K562 (cell line): Measurements from ENCODE around the gene FARP1. TPM values are rescaled to one million over a fixed set of nuclear protein-coding genes. Genes with fewer than 3 reads are reported as not detected.

Experiments used
- ATAC-seq: fragments of 200-7000 bp; cut with Tn5 transposase; 3 replicates; pipeline ENCODE4 v1.9.1; 2020; ENCODE audit warnings: moderate library complexity
- BruUV-seq: library from RNA; stranded (reverse); fragments of 400-500 nt; replicated peaks from 2 replicates; lab custom pipeline; 2021; lab: Mats Ljungman, UMichigan
- CTCF ChIA-PET: fragments of 300-600 bp; formaldehyde crosslinking; extraction: SDS; loops from one replicate; lab custom pipeline; 2021; ENCODE audit warnings: low intra/inter-chr PET ratio; lab: Yijun Ruan, JAX
- POLR2A ChIA-PET: fragments of 300-600, 350-650 bp; sonication (Branson Sonifier 250); formaldehyde crosslinking; extraction: SDS; loops from one replicate; lab custom pipeline; 2021; ENCODE audit warnings: antibody characterized with exemption, inconsistent platforms; lab: Yijun Ruan, JAX
- DNase-seq, 4 experiments: peaks; one replicate each; pipeline versions ENCODE4 v3.0.0 to v3.0.0-alpha.2; 2011 to 2018; ENCODE audit warnings: low spot score in 3 of 4, mixed read lengths in 3 of 4; ENCODE audit errors: extremely low read depth in 1 of 4
- FAIRE-seq: peaks from 2 replicates; lab custom pipeline; 2011; peaks lifted over from hg19 to GRCh38; lab: Jason Lieb, UNC
- H2AFZ ChIP-seq: 2 replicates; pipeline ENCODE4 v1.6.0; 2011; ENCODE audit warnings: low read depth, low read length, control low read depth, inconsistent platforms
- H3K27ac ChIP-seq: fragments of 200-600 bp; 3 replicates; pipeline ENCODE4 v1.8.0; 2011; ENCODE audit warnings: low read depth, mild to moderate bottlenecking, control low read depth, inconsistent platforms, low read length, moderate library complexity, mixed read lengths; ENCODE audit errors: extremely low read depth
- H3K27me3 ChIP-seq, 2 experiments: fragments of 300-600 bp in 1 of 2; 2 replicates in 1 of 2; 3 replicates in 1 of 2; pipeline versions ENCODE4 v1.6.0 to v1.8.0; 2011; ENCODE audit warnings: inconsistent platforms in 2 of 2, low read length in 2 of 2, mild to moderate bottlenecking in 1 of 2, mixed read lengths in 1 of 2, moderate library complexity in 1 of 2; ENCODE audit not compliant: control insufficient read depth in 2 of 2, insufficient read depth in 2 of 2
- H3K36me3 ChIP-seq: fragments of 300-600 bp; 3 replicates; pipeline ENCODE4 v1.8.0; 2011; ENCODE audit warnings: mild to moderate bottlenecking, low read length, inconsistent platforms; ENCODE audit not compliant: control insufficient read depth, insufficient read depth
- H3K4me1 ChIP-seq, 2 experiments: fragments of 200-600 bp in 1 of 2; replicated peaks in 1 of 2; 2 replicates in 1 of 2; 3 replicates in 1 of 2; pipeline versions ENCODE4 v1.5.1 to v1.8.0; 2011; ENCODE audit warnings: inconsistent platforms in 2 of 2, low read length in 2 of 2, mild to moderate bottlenecking in 1 of 2, mixed read lengths in 1 of 2, moderate library complexity in 1 of 2; ENCODE audit not compliant: control insufficient read depth in 2 of 2, insufficient read depth in 2 of 2
- H3K4me2 ChIP-seq: 2 replicates; pipeline ENCODE4 v1.6.1; 2011; ENCODE audit warnings: low read length, control low read depth, inconsistent platforms, mixed read lengths; ENCODE audit not compliant: insufficient read depth
- H3K4me3 ChIP-seq: fragments of 200-600 bp; sonication (generic), shearing (Covaris generic); 2 replicates; pipeline ENCODE4 v1.5.1; 2016; ENCODE audit warnings: control low read depth, inconsistent platforms
- H3K79me2 ChIP-seq: fragments of 200-600 bp; 3 replicates; pipeline ENCODE4 v1.8.0; 2011; ENCODE audit warnings: low read length, inconsistent platforms; ENCODE audit not compliant: control insufficient read depth, insufficient read depth
- H3K9ac ChIP-seq, 2 experiments: 2 replicates each; pipeline versions ENCODE4 v1.6.0 to v1.6.1; 2011; ENCODE audit warnings: low read depth in 2 of 2, low read length in 2 of 2, control low read depth in 1 of 2, inconsistent platforms in 1 of 2, mild to moderate bottlenecking in 1 of 2, mixed read lengths in 1 of 2; ENCODE audit not compliant: insufficient read depth in 1 of 2
- H3K9me1 ChIP-seq: one replicate; pipeline ENCODE4 v1.6.0; 2011; ENCODE audit warnings: inconsistent platforms, mild to moderate bottlenecking, low read length, moderate library complexity; ENCODE audit not compliant: control insufficient read depth, insufficient read depth
- H3K9me3 ChIP-seq: replicated peaks from 2 replicates; pipeline ENCODE4 v1.5.1; 2011; ENCODE audit warnings: low read depth, low read length, inconsistent platforms; ENCODE audit not compliant: control insufficient read depth, insufficient read depth
- H4K20me1 ChIP-seq: replicated peaks from 2 replicates; pipeline ENCODE4 v1.6.1; 2011; ENCODE audit warnings: low read length, inconsistent platforms, mixed read lengths; ENCODE audit not compliant: control insufficient read depth, insufficient read depth
- BHLHE40 ChIP-seq: IDR thresholded peaks from 2 replicates; pipeline ENCODE4 v1.6.1; 2011; ENCODE audit warnings: low read length, improper control_type of control experiment
- BRF1 ChIP-seq: IDR thresholded peaks from 3 replicates; pipeline ENCODE4 v1.6.1; 2011; ENCODE audit warnings: borderline replicate concordance, mild to moderate bottlenecking; ENCODE audit not compliant: insufficient read length; ENCODE audit errors: extremely low read depth
- EHMT2 ChIP-seq: fragments of 450-650 bp; IDR thresholded peaks from 2 replicates; pipeline ENCODE4 v1.6.1; 2018; ENCODE audit warnings: antibody characterized with exemption
- NFRKB ChIP-seq: fragments of 450-650 bp; IDR thresholded peaks from 2 replicates; pipeline ENCODE4 v1.6.1; 2016; ENCODE audit warnings: low read depth
- ZNF668 ChIP-seq: fragments of 250-450 bp; sonication (Bioruptor Pico); IDR thresholded peaks from 2 replicates; pipeline ENCODE4 v1.8.0; 2022; ENCODE audit warnings: mild to moderate bottlenecking, inconsistent platforms
- WGBS: fragments of 100-300 bp; shearing (Covaris generic); methylation state at CpG from one replicate; pipeline ENCODE4 v1.1.6; 2016; ENCODE audit warnings: low coverage, mixed read lengths; ENCODE audit not compliant: insufficient coverage; ENCODE audit errors: missing lambda C conversion rate; 5-methylcytosine and 5-hydroxymethylcytosine counted together
- in situ Hi-C: fragments of 300-500 bp; cut with MboI; formaldehyde crosslinking; loops from 4 replicates; pipeline ENCODE4 v1.15.0; 2018; ENCODE audit warnings: inconsistent platforms, mixed read lengths
- intact Hi-C: fragments of 100-400 bp; cut with micrococcal nuclease; formaldehyde crosslinking; loops from 2 replicates; pipeline ENCODE4 v1.14.2; 2022
- polyA plus RNA-seq, 8 experiments: library from polyadenylated mRNA; depleted of rRNA in 4 of 8; stranded (reverse) in 5 of 8; unstranded in 3 of 8; fragments of >200 nt; fragmentation: Nextera tagmentation in 2 of 8; fragmentation: Illumina TruSeq in 1 of 8; extraction: Ambion mirVana in 2 of 8; extraction: Trizol in 1 of 8; gene quantifications; 2 replicates each; pipeline versions ENCODE4 v1.2.1 to v1.2.3, GENCODE V29; 2011 to 2014; ENCODE audit warnings: inconsistent platforms in 1 of 8, missing spikeins in 1 of 8
- total RNA-seq, 7 experiments: library from RNA; depleted of rRNA in 6 of 7; stranded (reverse); fragments of >200 nt in 6 of 7; fragmentation: Illumina TruSeq in 2 of 7; extraction: Trizol in 2 of 7; gene quantifications; 2 replicates each; pipeline versions ENCODE4 v1.2.1 to v1.2.3, GENCODE V29; 2011 to 2021; ENCODE audit warnings: low replicate concordance in 1 of 7
- TF ChIP-seq, protein P1 (sequence below): sonication (generic); formaldehyde crosslinking; IDR thresholded peaks from 2 replicates; pipeline ENCODE4 v1.8.0; 2022; ENCODE audit warnings: missing genetic modification reagents, mild to moderate bottlenecking, borderline replicate concordance
- TF ChIP-seq, protein P2 (sequence below): sonication (generic); formaldehyde crosslinking; IDR thresholded peaks from 2 replicates; pipeline ENCODE4 v1.8.0; 2022; ENCODE audit warnings: mild to moderate bottlenecking, missing genetic modification reagents

The FARP1 gene
- total and polyA plus RNA-seq, 9 of the 15 experiments (the other 6 are each of a cell fraction or from before 2014, with no cell fraction given) = 0.03 to 0.29 (median 0.05) TPM; not detected in 3

GRCh38 chr13:98246538-98247172 is 103.8 kb downstream of the FARP1 start:
- no peaks in the 10 kb centered on the region for H3K4me1 ChIP-seq
- no peak overlapping the region for H3K27ac ChIP-seq
- TF ChIP-seq NFRKB (no peak), BHLHE40 (no peak), ZNF668 (CRISPR knock-in tag) (no peak), EHMT2 (no peak), BRF1 (no peak)
- TF ChIP-seq, protein P1, sequence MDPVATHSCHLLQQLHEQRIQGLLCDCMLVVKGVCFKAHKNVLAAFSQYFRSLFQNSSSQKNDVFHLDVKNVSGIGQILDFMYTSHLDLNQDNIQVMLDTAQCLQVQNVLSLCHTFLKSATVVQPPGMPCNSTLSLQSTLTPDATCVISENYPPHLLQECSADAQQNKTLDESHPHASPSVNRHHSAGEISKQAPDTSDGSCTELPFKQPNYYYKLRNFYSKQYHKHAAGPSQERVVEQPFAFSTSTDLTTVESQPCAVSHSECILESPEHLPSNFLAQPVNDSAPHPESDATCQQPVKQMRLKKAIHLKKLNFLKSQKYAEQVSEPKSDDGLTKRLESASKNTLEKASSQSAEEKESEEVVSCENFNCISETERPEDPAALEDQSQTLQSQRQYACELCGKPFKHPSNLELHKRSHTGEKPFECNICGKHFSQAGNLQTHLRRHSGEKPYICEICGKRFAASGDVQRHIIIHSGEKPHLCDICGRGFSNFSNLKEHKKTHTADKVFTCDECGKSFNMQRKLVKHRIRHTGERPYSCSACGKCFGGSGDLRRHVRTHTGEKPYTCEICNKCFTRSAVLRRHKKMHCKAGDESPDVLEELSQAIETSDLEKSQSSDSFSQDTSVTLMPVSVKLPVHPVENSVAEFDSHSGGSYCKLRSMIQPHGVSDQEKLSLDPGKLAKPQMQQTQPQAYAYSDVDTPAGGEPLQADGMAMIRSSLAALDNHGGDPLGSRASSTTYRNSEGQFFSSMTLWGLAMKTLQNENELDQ = no peak
- TF ChIP-seq, protein P2, sequence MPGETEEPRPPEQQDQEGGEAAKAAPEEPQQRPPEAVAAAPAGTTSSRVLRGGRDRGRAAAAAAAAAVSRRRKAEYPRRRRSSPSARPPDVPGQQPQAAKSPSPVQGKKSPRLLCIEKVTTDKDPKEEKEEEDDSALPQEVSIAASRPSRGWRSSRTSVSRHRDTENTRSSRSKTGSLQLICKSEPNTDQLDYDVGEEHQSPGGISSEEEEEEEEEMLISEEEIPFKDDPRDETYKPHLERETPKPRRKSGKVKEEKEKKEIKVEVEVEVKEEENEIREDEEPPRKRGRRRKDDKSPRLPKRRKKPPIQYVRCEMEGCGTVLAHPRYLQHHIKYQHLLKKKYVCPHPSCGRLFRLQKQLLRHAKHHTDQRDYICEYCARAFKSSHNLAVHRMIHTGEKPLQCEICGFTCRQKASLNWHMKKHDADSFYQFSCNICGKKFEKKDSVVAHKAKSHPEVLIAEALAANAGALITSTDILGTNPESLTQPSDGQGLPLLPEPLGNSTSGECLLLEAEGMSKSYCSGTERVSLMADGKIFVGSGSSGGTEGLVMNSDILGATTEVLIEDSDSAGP (CRISPR knock-in tag) = no peak
- FAIRE-seq (no peak), ATAC-seq (no peak), DNase-seq (no peak)
- CTCF ChIA-PET = no interaction called here
- no peaks in the 10 kb centered on the region for H3K36me3 ChIP-seq
- no peak overlapping the region for H3K4me3 ChIP-seq
- intact Hi-C loops (no loop called here), in situ Hi-C loops (no loop called here)
- H2AFZ ChIP-seq = no peak overlapping the region
- no TSS peak for BruUV-seq
- WGBS = 0% methylated on average over 10 of the region's 11 CpGs
- no peaks in the 10 kb centered on the region for H3K9me3 ChIP-seq
- H4K20me1 ChIP-seq = no peaks in the 10 kb centered on the region
- no peaks in the 10 kb centered on the region for H3K79me2 ChIP-seq
- H3K4me2 ChIP-seq = no peak overlapping the region
- no peaks in the 10 kb centered on the region for H3K9me1 ChIP-seq
- H3K9ac ChIP-seq = no peak overlapping the region
- POLR2A ChIA-PET = interaction anchor here (0.9 kb wide), 1 partner anchor 15 kb away, joined by 3 read pairs; no protein-coding TSS in a partner anchor
- H3K27me3 ChIP-seq = peaks cover 0 to 18% of the 10 kb centered on the region in 2 experiments; a peak in 2 of 5 replicates
